SK-N-SH treated with all-trans-retinoic acid at 6 μM for 48 hours (cell line): ENCODE data around the gene PTF1A.

ENCODE experiments used
- CSRNP3 ChIP-seq: fragments of 250-450 bp; sonication (Bioruptor Pico); IDR thresholded peaks from 2 replicates; pipeline ENCODE4 v1.5.1; 2021; ENCODE audit warnings: mild to moderate bottlenecking, moderate library complexity
- ISL1 ChIP-seq: fragments of 250-450 bp; sonication (Bioruptor Pico); IDR thresholded peaks from 2 replicates; pipeline ENCODE4 v2.1.2; 2022; ENCODE audit warnings: mild to moderate bottlenecking, moderate library complexity
- ZFP3 ChIP-seq: fragments of 250-450 bp; sonication (Bioruptor Pico); IDR thresholded peaks from 2 replicates; pipeline ENCODE4 v1.5.0; 2020; ENCODE audit warnings: mild to moderate bottlenecking, moderate library complexity
- ZNF8 ChIP-seq: fragments of 450-650 bp; formaldehyde crosslinking; IDR thresholded peaks from 2 replicates; pipeline ENCODE4 v1.5.0; 2020; ENCODE audit warnings: mild to moderate bottlenecking, moderate library complexity
- TF ChIP-seq, protein P1 (sequence below): fragments of 250-450 bp; sonication (Bioruptor Pico); IDR thresholded peaks from 2 replicates; pipeline ENCODE4 v1.8.0; 2020; ENCODE audit warnings: mild to moderate bottlenecking, moderate library complexity, borderline replicate concordance

- no peak for TF ChIP-seq ZNF8 (CRISPR knock-in tag)
- no peak for TF ChIP-seq ISL1
- TF ChIP-seq, protein P1, sequence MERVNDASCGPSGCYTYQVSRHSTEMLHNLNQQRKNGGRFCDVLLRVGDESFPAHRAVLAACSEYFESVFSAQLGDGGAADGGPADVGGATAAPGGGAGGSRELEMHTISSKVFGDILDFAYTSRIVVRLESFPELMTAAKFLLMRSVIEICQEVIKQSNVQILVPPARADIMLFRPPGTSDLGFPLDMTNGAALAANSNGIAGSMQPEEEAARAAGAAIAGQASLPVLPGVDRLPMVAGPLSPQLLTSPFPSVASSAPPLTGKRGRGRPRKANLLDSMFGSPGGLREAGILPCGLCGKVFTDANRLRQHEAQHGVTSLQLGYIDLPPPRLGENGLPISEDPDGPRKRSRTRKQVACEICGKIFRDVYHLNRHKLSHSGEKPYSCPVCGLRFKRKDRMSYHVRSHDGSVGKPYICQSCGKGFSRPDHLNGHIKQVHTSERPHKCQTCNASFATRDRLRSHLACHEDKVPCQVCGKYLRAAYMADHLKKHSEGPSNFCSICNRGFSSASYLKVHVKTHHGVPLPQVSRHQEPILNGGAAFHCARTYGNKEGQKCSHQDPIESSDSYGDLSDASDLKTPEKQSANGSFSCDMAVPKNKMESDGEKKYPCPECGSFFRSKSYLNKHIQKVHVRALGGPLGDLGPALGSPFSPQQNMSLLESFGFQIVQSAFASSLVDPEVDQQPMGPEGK (CRISPR knock-in tag) = no peak
- no peak for TF ChIP-seq CSRNP3
- no peak for TF ChIP-seq ZFP3 (CRISPR knock-in tag)
Observed at GRCh38 chr10:23200586-23200985, 8.5 kb downstream of the PTF1A start.
